Activated CD4-positive, CD25-positive, alpha-beta regulatory T cell treated with anti-CD3 and anti-CD28 coated beads, Interleukin-2, amount 50 U/mL, for 24 hours (primary cell): ENCODE data around the gene AXIN2.
"Not testable (repeated sequence)": the region's sequence is repeated elsewhere in the genome, so short reads cannot be mapped to it uniquely, and the experiment has no call there.

Source experiments
- ATAC-seq, 2 donors: fragments of 150-1000 bp; cut with Tn5 transposase; one replicate each; pipeline ENCODE4 v1.10.0; 2021; ENCODE audit warnings: mild to moderate bottlenecking in 1 of 2, moderate library complexity in 1 of 2

The AXIN2 gene

DNA sequence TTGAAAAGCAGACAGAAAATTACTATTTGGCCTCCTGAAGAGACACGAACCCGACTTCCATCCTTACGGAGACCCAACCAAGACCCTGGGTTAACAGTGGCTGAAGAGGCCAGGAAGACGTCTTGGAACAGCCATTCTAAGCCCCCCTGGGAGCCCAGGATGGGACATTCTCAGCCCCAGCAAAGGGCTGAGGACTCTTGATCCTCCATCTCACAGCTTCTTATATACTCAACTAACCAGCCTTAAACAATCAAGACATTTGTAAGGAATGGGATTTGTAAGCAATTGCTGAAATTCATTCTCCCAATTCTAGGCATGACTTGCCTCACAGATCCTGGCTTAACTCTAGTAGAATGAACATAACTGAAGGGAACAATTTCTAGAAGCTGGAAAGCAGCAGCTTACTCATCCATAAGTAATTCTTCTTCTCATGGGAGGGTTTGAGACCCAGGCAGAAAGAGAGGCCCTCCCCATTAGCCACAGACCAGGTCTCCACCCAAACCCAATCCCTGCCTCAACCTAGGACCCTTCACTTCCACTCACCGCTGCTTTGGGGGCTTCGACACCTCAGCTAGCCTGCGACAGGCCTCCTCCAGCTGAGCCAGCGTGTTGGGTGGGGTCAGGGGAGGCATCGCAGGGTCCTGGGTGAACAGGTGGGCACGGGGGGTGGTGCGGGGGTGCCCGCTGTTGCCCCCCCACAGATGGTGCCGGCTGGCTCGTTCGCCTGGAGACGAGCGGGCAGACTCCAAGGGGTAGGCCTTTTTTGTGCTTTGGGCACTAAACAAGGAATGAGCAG is 25.5 kb downstream of the AXIN2 start:
- no peak for ATAC-seq

DNA sequence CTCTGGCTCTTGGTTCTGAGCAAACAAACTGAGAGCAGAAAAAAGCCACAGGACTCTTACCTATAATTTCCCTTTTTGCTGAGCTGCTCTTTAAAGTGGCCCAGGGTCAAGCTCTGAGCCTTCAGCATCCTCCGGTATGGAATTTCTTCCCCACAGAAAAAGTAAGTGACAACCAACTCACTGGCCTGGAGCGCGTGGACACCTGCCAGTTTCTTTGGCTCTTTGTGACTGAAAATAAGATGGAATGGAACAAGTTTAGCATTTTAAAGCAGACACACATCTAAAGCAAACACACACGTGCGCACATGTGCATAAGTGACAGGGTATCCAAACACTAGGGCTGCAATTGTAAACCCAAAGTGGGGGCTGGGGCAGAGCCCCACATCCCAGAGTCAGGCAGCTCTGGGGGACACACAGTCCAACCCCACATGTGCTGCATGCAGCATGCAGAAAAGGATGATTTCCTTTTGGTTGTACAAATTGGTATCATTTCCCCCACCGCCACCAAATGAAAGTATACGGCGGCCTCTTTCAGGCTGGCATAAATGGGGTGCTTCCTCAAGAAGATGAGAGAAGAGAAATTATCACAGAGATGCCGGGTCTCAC is 27.5 kb downstream of the AXIN2 start:
- no peak for ATAC-seq

DNA sequence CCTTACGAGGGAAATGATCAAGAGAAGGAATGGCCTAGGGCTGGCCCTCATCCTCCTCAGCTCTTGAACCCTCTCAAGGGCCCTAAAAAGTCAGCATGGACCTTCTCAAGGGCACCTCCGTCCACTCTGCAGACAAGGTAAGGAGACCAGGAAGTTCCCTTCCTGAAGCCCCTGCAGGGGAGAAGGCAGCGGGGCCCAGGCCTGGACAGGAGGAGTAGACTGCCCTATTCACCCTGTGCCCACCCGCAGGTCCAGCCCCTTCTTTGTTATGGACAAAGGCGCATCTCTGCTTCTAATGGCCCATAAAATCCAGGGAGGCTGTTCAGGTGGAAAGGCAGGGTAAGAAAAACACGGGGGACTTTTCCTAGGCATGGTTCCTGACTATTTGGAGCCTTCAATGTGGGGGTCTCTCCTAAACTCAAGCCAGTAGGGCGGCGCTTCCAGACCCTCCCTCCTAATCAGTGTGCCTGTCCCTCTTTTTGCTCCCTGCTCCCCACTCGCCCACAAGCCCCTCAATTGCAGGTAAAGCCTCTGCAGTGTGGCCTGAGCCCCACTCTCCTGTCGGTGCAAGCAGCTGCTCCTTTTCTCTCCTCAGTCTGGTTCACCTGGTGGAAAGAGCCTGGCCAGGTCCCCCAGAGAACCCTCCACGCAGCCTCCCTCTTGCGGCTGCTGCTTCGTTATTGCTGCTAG is 28.2 kb downstream of the AXIN2 start:
- no peak for ATAC-seq

DNA sequence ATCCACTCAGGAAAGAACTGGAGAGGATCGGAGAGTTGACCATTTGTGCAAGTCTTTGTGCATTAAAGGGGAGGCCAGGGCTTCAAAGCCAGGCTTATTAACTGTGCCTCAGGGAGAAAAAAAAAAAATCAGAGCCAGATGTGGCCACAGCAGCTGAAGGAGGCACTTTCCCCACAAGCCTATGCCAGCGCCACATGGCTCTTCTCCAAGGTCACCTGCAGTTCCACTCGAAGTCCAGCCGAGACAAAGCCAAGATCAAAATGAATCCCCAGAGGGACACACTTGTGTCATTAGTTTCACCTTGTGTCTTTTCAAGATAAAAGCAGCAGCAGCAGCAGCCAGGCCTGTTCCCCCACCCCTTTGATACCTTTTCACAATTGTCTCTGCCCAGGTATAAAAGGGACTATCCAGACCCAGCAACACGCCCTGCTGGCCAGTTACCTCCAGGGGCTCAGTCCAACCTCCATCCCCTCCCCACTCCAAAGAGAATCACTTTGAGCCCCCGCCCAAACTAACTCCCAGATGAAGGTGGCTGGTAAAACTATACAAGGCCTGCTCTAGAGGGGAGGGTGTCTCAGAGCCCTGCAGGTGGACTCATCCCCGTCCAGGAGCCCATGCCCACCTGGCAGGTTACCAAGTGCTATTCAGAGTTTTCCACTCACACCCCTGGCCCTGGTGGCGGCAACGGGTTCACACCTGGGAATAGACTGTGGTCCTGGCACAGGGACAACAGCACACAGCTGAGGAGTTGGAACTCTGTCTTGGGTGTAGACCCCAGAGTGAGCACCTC is 29.2 kb downstream of the AXIN2 start:
- ATAC-seq: no peak

DNA sequence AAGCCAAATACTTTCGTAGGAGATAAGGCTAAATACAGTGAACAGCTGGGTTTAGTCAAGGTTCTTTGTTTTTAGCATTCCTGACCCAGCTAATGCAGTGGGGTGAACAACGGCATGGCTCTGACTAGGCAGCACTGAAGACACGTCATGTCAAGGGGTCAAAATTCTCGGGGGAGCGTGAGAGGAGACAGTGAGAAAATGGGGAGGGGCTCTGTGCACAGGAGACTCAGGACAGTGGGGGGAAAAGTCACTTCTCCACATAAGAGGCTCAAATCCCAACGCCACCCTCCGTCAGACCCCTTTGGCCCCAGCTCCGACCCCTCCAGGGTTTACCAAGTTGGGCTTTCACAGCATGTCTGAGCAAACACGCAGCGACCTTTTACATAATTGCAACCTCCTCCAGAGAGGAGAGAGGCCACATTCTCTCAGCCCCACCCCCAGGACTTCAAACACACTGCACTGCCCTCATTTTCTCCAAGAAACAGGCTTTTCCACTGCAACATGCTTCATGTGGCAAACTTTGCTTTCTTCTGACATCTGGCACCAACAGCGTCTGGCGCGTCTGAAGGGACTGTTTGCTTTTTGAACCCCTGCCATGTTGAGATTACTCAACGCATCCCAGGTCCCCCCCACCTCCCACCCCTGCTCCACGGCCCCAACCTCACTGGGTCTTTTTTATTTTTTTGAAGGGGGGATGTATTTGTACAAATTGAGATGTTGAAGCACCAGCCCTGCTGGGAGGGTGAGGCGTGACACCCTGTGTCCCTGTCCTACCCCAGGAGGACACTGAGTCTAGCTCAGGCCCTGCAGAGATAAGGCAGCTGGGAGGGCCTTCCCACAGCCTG is 30.0 kb downstream of the AXIN2 start:
- ATAC-seq: no peak

DNA sequence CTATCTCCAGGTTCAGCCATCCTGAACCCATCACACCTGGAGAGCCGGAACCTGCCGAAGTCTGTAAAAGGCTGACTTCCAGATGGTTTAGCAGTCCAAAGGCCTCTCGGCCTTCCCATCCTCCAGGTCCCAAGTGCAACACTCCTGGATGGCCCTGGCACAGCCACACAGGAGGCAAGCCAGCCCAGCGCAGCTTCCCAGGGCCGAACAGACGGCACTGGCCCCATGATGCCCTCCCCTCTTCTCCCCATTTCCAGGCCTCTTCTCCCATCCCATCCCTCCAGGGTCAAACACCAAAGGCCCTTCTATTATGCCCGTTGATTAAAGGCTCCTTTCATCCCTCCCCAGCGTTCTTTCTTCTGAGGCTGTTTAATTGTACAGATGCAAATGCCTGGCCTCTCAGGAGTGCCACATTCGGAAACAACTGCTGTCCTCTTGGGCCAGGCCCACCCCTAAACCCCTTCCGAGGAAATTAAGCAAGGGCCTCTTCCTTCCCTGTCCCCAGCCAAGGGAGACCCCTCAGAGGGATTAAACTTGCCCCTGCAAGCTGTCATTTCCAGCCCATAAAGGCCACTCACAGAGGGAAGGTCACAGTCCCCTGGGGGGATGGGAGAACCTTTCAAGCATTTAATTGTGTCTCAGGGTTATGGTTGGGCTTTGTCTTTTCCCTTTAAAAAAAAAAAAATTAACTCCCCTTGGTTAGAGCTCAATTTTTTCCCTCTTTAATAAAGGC is 30.8 kb downstream of the AXIN2 start:
- no peak for ATAC-seq

DNA sequence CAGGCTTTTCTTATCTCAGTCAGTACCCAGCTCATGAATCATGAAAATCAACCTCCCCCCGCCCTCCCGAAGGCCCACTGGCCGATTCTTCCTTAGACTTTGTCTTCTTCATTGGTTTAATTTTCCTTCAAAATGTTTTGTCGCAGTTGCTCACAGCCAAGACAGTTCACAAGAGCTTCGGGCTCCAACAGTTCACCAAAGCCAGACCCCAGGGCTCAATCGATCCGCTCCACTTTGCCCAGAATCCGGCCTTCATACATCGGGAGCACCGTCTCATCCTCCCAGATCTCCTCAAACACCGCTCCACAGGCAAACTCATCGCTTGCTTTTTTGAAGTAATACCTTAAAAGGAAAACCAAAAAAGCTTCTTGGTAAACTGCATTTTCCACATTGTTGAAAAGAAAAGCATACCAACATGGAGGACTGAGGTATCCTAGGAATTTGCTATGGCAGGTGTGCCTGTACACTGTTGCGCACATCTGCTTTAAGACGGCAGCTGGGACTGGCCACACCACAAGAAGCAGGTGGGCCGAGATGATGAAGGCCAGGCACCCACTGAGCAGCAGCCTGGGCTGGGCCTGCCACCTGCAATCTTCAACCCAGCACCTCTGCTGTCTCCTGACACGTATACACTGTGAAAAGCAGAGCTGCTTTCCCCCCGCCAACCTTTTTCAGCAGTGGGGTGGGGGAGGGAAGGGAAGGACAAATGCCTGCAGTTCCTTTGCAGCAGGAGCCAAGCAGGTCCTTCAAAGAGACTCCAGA is 31.5 kb downstream of the AXIN2 start:
- no peak for ATAC-seq

DNA sequence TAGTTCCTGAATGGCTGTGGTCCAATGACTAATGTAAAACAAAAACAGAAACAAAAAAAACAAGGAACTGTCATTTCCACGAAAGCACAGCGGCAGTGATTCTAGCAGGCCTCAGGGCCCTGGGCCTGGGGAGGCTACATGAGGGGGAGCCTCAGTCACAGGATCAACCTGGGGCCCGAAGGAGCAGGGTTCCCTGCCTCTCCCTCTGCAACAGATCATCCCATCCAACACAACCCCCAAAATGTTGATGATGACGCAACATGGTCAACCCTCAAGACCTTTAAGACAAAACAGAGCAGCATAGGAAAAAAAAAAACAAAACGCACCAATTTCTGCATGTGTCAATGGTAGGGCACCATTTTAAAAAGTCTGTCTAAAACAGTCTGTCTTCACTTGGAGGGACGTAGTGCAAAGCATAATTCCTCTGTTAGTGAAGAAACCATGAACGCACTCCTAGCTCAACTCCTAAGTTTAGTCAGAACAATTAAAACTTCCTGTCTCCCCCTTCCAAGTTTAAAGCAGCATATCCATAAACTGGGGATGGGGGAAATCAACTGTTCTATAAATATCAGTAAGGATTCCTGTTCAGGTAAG is 32.3 kb downstream of the AXIN2 start:
- no peak for ATAC-seq

DNA sequence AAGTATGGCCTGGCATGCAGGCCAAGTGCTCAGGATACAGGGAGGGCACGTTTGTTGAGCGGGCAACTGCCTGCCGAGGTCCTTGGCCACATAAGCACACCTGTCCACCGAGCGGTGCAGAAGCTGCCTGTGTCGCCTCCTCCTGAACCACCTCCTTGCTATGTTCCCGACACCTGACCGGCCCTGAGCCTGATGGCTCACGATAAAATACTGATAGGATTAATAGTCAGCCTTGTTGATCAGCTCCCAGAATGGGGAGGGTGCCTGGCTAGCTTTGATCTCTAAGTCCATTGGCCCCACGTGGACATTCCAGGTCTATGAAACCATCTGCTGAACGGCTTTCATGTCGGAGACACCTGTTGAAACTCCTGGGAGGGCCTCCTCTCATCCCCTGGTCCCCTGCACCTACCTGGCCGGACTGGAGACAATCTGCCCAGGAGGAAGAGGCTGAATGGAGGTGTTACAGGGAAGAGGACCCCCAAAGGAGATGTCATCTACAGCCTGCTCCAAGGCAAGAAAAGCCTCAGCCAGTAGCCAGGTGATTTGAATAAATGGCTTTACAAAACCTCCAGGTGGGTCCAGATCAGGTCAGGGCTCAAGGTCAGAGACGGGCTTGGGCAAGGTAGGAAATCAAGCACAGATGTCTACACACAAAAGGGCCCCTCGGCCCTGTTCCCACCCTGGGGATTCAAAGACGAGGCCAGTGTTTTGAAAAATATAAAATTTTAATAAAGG is 33.4 kb downstream of the AXIN2 start:
- ATAC-seq: no peak

DNA sequence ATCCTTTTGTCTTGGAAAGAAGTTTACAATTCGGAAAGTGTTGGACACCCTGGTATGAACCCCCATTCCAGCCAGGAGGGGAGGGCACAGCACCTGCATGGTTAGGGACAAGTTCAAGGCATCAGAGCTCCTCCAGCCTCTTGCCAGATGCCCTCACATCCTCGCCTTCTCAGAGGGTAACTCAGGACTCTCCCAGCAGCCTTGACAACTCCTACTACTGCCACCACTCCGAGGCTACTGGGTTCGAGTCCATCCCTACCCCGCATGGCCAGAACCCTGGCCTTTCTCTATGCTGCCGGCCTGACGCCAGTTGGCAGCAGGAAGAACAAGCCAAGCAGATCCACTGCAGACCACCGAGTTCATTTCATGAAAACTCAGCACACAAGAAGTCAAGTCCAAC is 34.1 kb downstream of the AXIN2 start:
- ATAC-seq: no peak

DNA sequence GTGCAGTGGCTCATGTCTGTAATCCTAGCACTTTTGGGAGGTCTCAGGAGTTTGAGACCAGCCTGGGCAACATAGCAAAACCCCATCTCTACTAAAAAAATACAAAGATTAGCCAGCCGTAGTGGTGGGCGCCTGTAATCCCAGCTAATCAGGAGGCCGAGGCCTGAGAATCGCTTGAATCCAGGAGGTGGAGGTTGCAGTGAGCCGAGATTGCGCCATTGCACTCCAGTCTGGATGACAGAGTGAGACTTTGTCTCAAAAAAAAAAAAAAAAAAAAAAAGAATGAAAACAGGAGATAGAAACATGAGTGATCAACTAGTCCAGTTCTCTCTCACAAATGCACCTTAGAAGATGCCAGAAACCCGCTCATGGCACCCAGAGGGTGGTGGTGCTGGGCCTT is 34.6 kb downstream of the AXIN2 start:
- not testable (repeated sequence) for ATAC-seq

DNA sequence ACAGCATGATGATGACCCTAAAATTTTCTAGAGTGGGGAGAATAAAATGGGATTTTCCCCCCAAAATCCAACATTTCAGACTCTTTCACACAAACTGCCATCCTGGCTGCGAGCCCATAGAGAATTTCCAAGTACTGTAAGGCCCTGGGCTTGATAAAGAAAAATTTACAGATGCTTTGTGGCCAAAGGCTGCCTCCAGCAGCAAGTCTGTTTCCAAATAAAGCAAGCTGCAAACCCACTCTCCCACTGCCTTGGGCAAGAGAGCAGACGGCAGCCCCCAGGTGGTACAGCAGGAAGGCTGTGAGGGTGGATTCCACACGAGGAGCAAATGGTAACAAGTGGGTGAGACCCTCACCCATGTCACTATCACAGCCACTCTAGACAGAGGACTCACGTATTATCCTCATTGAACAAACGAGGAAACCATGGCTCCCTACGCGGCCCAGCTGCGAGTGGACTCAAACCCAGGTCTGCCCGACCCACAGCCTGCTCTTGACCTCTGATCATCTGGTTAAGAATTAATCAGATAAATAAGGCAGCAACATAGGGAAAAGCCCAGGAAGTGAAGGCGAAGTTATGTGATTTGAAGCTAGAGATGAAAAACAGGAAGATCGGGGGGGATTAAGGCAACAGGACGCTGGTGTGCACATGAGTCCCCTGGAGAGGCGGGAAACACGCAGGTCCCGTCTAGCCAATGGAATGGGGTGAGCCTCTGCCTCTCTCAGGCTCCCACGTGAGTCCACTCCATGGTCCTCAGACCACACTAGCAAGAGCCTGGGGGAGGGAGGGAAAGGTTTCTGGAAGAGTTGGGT is 37.4 kb downstream of the AXIN2 start:
- ATAC-seq: no peak

DNA sequence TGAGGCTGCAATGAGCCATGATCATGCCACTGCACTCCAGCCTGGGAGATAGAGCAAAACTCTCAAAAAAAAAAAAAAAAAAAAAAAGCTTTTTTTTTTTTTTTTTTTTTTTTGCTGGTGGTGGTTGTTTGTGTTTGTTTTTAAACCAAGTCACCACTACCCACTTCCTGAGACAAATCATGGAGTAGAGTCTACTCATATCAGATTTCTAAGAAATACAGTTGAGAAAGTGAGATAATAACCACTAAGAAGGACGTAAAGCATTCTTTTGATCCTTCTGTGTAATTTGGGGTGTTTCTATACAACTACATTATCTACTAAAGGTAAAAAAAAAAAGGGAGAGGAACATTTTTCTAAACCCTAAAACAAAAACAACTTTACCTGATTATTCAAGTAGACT is 38.0 kb downstream of the AXIN2 start:
- peak; percentile 77 to 90 for ATAC-seq

DNA sequence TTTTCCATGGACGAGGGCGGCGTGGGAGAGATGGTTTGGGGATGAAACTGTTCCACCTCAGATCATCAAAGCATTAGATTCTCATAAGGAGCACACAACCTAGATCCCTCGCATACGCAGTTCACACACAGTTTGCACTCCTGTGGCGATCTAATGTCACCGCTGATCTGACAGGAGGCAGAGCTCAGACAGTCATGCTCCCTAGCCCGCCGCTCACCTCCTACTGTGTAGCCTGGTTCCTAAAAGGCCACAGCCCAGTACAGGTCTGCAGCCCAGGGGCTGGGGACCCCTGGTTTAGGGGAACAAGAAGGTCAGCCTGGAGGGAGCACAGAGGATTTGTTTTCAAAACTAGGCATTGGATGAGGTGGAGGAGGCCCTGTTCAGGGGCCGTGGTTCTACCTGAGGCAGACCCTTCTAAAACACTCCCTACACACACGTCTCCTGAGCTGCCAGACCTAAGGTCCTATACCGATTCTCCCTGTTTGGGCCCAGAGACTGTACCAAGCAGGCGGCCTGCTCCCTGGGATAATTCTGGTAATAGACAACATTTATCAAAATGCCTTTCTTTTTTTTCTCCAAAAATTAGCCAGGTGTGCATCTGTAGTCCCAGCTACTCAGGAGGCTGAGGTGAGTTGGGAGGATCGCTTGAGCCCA is 38.6 kb downstream of the AXIN2 start:
- no peak for ATAC-seq

DNA sequence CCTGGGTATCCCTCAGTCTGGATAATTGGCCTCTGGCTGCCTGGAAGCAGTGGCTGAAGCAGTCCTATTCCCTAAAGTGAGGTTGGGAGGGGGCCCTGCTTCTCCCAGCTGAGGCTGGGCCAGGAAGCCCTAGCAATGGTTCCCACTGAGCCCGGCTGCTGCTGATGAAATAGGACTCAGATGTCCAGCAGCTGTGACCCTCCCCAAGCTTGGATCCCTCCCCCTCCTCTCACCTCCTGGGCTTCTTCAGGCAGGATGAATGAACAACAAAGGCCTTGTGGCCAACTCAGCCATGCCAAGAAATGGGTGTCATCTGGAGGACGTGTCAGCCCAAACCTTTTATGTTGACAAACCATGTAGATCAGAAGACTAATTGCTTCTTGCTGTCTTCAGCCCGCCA is 42.0 kb downstream of the AXIN2 start:
- no peak for ATAC-seq

DNA sequence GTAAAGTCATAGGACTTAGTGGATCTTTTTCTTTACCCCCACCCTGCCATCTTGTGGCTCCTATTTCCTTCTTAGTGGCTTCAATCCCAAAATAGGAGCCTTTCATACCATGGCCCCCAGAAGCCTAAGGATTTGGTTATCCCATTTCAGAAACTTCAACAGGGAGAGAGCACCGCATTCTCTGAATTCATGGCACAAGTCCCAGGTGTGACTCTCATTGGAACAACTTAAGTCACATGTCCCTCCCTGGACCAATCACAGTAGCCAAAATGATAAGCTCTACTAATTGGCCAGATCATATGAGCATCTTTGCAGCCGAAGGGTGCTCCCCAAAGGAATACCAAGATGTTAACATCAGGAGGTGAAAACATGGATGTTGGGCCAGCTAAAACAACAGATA is 43.2 kb downstream of the AXIN2 start:
- ATAC-seq: no peak

DNA sequence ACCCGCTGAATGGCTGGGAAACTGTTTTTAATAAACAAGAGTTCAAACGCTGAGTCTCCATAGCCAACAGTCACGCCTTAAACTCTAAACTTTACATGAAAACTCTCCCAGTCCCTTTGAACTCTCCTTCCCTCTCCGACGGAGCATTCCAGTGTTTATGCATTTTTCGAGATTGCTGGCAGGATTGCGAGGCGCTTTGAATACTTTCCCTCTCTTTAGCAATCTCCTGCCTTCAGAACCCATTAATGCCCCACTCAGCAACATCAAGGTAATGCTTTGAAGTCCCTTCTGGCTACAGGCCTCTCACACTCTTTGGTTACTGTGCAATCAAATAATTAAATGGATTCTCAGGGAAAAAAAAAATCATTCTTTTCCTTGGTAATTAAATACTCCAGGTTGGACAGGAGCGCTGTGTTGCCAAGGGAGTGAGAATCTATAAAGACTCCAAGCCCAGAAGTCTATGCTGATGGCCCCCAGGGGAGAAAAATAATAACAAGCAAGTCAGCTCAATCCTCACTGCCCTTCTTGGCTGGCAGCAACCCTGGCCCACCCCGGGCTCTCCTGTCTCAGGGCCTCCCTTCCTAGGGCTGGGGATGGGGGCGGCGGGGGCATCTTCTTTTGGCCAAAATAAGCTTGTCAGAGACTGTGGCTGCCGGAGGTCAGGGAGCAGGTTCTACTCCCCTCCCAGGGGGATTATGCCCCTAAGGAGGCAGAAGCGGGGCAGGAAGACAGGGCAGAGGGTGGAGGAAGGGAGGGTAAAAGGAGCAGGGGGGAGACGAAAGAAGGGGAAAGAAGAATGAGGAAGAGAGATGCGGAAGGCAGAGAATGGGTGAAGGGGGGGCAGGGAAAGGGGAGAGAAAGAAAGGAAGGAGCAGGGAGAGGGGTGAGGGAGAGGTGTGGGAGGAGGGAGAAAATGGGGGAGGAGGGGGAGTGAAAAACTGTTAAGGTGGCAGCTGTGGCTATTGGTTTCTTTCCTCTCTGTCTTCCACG is 45.2 kb downstream of the AXIN2 start:
- no peak for ATAC-seq
